ENCODE measurements around the gene FUBP3.

FUBP3 gene, protein sequence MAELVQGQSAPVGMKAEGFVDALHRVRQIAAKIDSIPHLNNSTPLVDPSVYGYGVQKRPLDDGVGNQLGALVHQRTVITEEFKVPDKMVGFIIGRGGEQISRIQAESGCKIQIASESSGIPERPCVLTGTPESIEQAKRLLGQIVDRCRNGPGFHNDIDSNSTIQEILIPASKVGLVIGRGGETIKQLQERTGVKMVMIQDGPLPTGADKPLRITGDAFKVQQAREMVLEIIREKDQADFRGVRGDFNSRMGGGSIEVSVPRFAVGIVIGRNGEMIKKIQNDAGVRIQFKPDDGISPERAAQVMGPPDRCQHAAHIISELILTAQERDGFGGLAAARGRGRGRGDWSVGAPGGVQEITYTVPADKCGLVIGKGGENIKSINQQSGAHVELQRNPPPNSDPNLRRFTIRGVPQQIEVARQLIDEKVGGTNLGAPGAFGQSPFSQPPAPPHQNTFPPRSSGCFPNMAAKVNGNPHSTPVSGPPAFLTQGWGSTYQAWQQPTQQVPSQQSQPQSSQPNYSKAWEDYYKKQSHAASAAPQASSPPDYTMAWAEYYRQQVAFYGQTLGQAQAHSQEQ

DNA sequence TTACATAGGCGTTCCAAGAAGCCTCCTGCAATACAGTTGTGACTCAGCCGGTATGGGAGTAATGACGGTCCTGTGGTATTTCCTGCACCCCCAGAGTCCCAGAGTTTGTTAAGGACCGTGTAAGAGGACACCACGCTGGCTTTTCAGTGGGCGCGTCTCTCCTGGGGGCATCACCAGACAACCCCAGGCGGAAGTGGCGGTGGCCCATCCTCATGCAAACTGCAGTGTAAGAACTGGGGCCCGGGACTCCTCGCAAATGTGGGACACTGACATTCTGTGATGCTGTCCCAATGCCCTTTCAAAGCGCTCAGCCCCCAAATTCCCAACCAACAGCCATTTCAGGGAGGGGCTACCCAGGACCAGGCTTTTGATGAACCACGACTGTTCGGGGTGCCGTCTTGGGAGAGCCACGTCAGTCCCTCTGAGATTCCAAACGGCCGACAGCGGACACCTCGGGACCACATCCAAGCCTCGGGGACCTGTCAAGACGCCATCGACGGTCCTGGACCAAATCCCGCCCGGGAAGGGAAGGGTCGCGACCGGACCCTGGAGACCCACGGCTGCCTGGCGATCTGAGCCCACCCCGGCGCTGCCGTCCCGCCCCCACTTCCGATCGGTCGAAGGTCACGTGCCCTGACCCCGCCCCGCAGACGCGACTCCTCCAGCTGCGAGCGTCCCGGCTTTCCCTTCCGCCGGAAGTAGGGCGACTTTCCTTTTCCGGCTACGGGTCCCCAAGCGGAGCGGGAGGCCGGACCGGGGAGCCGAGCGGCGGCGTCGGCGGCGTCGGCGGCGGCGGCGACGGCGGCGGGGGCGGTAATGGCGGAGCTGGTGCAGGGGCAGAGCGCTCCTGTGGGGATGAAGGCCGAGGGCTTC is at the start of gene FUBP3:
Gene FUBP3, plus strand, starts transcription at position 713 of the 873 bp plus-strand sequence. Its CDS starts 104 bp downstream, at position 817.
- DNase-seq, result peak; percentile 94 to 97 (median 96)

DNA sequence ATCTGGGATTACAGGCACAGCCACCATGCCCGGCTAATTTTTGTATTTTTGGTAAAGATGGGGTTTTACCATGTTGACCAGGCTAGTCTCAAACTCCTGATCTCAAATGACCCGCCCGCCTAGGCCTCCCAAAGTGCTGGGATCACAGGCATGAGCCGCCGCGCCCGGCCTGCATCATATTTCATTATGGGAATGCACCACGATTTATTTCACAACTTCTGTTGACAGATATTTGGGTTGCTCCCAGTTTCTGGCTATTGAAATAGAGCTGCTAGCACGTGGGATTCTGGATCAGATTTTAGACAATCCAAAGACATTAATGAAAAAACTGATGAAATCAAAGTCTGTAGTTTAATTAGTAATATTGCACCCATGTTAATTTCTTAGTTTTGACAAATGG is 48.4 kb upstream of the FUBP3 start:
- DNase-seq, result no peak

DNA sequence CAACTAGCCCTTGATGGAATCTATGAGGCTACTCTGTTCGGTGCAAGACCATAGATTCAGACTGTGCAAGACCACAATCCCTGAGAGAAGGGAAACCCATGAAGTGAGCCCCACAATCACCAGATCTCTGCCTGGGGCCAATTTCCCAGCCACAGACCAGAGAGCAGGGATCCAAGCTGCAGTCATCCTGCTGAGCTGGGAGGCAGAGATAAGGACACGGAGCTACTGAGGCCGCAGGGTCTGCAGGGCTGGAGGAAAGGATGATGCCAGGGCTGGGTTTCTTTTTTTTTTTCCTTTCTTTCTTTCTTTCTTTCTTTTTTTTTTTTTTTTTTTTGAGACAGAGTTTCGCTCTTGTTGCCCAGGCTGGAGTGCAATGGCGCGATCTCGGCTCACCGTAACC is 47.7 kb upstream of the FUBP3 start:
- DNase-seq, result no peak

DNA sequence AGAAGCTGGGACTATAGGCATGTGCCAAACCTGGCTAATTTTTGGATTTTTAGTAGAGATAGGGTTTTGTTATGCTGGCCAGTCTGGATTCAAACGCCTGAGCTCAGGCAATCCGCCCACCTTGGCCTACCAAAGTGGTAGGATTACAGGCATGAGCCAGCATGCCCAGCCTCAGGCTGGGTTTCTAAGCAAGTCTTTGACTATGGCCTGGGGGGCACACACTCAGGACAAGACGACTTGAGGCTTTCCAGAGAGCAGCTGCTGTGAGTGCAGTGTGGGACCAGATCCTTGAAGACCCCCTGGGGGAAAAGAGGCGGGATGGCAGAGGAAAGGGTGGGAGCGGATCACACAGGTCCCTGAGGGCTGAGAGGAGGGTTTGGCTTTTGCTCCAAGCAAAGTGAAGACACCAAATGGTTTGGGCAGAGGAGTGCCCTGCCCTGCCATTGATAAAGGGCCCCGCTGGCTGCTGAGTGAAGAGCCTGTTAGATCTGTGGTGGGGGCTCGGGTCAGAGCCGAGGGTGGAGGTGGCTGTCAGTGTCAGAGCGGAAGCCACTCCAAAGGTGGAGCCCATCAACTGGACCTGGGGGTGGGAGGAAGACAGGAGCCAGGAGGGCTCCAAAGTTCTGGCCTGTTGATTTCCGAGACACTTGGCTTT is 46.8 kb upstream of the FUBP3 start:
- DNase-seq, result no peak

DNA sequence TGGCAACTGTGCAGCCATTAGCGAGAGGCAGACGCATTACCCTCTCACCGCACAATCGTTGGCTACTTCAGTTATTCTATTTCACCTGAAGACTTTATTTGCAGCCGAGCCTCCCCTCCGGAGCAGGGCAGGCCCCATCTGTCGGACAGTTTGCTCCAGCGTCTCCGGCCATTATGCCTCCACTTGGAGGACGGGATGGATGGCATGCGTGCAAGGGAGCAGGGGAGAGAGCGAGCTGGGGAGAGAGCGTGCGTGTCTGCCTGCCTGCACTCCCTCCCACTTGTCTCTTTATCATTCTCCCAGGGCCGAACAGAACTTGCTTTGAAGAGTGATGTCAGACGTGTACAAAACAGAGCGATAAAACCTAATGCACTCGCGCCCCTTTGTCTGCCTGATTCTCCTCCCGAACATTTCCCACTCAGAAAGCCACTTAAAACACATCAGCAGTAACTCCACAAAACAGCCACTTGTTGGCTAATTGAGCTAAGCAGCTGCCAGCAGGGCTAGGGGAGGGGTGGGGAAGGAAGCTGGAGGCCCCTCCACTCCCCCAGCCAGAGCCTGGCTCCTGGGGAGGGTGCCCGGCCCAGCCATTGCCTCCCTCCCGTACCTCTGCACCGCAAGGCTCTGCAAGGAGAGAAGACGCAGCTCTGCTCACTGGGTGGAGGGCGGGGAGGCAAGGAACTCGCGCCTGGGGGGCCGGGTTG is 43.4 kb upstream of the FUBP3 start:
- DNase-seq, result no peak

DNA sequence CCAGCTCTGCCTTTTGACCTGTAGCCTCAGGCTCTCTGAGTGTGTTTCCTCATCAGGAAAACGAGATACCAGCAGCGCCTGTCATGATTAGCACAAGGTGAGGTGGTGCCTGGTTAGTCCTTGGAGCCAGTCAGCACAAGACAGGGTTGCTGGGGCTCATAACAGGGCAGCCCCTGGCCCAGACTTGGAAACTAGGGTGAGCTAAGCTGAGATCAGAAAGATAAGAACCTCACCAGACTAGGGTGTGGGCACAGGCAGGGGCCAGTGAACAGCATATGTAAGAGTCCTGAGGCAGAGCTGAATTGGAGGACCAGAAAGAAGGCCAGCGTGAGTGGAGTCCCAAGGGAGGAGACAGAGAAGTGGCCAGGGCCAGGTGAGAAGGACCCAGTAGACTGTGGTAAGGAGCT is 42.7 kb upstream of the FUBP3 start:
- DNase-seq, result no peak

DNA sequence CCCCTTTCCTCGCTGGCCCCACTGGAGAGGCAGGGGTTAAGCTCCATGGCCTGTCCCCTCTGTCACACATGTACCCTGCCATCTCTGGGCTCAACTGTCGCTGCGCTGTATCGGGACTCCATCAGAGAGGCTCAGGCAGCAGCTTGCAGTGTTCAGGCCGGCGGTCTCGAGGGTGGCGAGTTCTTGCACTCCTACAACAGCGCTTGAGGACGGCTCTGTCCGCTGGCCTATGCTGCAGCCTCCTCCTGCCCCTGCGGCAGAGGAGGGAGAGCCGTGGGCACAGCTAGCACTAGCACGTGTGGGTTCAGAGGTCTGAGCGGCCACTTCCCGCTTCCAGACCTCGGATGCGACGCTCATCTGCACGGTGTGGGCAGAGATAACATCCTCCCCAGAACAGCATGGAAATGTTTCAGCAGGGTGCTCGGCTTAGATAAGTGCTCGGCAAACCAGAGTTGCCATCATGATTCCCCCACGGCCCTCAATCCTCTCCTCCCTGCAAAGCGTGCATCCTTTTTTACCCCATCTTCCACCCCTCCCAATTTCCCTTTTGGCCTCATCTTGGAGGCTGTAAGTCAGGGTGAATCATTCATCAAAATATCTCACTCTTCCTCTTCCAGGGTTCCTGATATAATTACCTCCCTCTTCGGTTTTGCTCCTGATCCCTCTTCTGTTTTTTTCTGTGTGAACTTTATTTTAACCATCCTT is 41.9 kb upstream of the FUBP3 start:
- DNase-seq, result peak; percentile 36 to 46 (median 44)

DNA sequence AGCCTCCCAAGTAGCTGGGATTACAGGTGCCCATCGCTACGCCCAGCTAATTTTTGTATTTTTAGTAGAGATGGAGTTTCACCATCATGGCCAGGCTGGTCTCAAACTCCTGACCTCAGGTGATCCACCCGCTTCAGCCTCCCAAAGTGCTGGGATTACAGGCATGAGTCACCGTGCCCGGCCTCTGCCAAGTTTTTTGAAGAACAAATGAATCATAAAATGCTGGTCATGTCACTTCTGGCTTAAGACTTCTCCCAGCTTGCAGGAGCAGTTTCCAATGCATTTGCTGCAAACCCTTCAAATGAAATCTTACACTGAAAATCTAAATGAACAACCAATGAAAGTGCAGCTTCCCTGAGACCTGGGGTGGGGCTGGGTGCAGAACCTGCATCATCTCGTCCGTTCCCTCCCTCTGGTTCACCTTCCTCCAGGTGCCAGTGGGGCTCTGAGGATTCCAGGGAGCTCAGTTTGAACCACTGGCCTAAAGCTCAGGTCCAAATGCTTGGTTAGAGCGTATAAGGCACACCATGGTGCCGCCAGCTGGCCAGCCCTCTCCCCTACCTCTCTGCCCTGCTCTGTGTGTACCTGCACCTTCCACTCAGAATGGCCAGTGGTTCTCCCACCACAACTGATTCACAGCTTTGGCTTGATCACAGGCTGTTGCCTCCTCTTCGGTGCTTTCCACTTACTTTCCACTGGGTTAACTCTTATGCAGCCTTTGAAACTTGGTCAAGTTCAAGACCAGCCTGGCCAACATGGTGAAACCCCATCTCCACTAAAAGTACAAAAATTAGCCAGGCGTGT is 39.8 kb upstream of the FUBP3 start:
- peak; percentile 12 to 39 (median 16) for DNase-seq

DNA sequence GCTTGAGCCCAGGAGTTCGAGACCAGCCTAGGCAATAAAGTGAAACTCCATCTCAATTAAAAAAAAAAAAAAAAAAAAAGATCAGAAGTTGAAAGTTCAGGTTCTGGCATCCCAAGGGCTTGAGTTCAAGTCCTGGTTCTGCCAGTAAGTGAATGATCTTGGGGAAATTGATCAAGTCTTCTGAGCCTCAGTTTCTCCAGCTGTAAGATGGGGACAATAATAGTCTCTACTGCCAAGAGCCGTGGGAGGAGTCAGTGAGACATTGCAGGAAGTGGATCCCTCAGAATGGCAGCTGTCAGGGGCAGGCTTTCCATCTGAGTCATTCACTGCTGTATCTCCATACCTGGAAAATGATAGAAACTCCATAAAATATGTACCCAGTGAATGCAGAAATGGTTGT is 37.8 kb upstream of the FUBP3 start:
- DNase-seq, result no peak

DNA sequence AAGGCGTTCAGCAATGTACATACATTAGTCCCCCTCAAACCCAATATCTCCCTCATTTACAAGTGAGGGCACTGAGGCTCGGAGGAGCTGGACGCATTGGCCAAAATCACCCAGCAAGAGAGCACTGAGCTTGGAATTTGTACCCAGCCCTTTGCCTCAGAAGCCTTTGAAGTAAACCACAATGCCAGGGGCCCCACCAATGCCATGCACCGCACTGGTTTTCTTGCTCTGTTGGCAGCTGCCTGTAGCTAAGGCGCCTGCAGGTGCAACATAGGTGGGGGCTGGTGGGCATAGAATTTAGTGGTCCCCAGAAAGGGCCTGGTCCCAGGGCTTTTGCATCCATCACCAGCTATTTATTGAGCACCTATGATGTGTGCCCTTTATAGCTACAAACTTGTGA is 37.3 kb upstream of the FUBP3 start:
- no peak for DNase-seq

DNA sequence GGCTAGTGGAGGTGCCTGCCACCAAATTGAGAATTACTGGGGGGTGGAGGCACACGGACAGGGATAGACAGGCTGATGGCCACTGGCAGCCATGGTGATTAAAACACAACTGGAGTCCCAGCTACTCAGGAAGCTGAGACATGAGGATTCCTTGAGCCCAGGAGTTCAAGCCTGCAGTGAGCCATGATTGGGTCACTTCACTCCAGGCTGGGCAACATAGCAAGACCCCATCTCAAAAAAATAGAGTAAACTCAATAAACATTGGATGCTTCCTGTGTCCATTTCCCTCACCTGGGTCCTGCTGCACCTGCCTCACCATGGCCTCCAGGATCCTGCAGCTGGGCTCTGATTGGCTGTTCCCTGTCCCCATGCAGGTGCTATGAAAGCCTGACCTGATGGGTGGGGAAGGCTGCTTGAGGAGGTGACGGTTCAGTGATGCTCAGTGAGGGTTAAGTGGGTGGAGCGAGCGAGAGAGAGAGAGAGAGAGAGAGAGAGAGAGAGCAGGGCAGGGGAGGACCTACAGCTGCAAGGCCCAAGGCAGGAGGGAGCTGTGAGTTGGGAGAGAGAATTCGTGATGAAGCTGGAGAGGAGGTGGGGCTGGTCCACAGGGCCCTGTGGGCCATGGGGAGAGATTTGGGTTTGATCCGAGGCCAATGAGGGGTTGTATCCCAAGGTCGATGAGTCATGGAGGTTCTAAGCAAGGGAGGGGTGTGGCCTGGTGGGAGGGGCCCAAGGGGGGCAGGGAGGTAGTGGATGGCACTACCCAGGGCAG is 36.7 kb upstream of the FUBP3 start:
- no peak for DNase-seq

DNA sequence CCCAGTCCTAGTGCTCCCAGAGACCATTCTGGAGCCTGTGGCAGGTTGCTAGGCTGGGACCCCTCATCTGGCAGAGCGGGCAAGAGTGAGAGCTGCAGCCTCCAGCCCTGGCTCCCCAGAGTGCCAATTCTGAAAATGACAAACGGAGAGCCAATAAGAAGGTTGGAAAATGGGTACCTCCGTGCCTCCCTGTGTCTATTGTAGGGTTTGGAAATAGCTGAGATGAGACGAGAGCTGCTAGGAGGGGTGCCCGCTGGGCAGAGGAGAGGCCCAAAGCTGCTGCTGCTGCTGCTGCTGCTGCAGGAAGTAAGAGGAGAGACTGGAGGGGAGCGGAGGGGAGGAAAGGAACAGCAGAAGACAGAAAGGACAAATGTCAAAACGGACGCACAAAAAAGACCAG is 36.0 kb upstream of the FUBP3 start:
- DNase-seq, result no peak

DNA sequence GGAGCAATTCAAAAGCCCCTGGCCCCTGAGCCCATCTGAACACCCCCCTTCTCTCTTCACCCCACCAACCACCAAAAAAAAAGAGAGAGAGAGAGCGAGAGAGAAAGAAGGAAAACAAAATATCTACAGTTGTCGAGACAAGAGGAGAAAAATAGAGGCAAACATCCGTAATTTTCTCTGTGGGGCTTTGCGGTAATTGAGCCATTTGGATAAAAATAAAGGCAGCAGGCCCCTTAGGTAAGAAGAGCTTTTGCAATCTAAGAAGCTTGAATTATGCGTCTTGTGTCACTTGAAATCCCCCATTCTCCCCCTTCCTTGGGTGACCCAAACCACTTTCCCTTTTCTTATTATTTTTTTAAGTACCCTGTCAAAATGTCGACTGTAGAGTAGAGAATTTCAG is 35.5 kb upstream of the FUBP3 start:
- peak; percentile 21 to 54 (median 26) for DNase-seq

DNA sequence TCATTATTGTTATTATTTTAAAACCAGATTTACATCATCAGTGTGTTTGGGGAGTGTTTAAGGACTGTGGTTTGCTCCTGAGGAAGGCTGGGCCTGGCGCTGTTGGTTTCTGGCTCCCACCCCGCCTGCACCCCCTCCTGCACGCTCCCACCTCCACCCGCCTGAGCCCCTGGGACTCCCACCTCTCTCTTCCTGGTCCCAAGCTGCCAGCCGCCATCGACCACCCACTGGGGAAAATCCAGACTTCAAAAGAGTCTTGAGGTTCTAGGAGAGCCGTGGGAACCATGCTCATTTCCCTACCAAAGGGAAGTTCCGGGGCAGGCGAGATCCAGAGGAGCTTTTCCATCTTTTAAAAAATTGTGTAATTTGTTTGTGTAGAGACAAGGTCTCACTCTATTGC is 35.0 kb upstream of the FUBP3 start:
- DNase-seq, result peak; percentile 35 to 48 (median 39)

DNA sequence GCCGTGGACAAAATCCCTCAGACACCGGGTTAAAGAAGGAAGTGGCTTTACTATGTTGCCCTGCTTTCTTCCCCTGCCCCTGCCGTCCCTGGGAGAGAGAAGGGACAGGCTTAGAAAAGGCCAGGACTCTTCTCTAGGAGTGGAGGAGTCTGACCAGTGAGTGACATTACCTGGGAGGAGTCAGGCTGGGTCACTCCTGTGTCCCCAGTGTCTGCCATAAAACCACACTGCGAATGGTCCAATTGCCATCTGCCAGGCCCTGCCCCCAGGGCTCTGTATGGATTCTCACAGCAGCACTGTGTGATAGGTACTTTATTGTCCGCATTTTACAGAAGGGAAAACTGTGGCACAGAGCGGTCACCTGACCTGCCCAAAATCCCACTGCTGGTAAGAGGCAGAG is 31.3 kb upstream of the FUBP3 start:
- DNase-seq, result no peak

DNA sequence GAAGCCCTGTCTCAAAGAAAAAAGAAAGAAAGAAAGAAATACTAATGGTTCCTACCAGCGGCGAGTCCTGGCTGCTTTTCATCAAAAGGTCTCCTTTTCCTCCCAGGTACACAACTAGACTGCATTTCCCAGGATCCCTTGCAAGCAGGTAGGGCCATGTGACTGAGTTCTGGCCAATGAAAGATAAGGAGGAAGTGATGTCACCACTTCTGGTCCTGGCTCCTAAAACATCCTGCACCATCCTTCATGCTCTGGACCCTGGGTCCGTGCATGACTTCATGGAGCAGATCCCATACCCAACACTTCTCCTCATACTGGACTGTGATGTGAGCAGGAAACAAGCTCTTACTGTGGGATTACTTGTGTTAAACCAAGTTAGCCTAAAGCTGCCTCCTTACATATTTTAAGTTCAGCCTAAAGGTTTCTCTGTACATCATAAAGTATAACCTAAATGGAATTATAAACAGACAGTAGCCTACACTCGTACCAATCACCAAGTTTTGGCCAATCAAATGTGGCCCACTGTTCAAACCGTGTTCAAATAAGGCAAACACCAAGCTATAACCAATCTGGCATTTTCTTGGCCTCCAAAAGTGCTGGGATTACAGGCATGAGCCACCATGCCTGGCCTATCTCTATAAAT is 30.2 kb upstream of the FUBP3 start:
- no peak for DNase-seq

DNA sequence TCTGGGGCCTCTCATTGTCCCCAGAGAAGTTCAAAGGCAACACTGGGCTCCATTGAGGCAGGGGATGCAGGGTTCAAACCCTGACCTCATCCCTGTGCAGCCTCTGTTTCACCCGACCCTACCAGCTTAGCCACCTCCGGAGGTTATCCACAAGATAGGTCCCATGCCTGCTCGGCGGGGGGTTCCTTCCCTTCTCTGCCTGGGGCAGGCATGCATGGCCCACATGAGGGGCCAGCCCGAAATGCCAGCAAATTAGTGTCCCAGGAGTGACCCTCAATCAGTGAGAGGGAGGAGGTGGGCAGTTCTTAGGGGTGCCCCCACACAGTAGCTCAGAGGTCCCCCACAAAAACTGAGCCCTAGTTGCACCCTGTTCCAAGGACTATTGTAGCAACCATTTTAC is 24.8 kb upstream of the FUBP3 start:
- no peak for DNase-seq

DNA sequence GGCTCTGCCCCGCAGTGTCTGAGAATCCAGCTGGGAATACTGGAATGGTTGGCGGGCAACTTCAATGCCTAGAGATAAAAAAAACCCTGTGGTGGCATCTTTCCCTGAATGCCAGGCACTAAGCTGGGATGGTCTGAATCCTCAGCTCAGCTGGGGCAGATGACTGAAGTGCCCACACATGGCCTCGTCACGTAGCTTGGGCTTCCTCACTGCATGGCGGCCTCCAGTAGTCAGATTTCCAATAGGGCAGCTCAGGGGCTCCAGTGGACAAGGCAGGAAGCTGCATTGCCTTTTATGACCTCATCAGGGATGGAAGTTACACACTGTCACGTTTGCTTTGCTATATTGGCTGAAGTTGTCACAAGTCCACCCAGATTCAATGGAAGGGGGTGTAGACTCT is 24.3 kb upstream of the FUBP3 start:
- peak in 1 of 3 donors; percentile 16 for DNase-seq

DNA sequence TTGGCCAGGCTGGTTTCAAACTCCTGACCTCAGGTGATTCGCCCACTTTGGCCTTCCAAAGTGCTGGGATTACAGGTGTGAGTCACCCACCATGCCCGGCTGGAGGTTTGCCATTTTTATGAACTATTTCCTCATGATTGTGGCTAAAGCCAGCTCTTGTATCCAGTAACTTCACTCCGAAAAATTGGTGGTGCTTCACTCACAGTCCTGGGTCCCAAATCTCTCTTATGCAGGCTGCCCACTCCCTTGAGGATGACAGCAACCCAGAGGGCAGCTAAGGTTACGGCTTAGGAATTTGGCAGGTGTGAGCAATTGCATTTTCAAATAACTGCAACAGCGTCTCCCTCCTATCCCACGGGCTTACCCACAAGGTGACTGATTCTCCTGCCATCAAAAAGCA is 23.4 kb upstream of the FUBP3 start:
- peak in 1 of 3 donors; percentile 14 for DNase-seq
